Colon (tissue), 2 donors: ENCODE data around the gene GPT2.
"Not testable (repeated sequence)": the region's sequence is repeated elsewhere in the genome, so short reads cannot be mapped to it uniquely, and the experiment has no call there.

Experiments
- FAIRE-seq: peaks from 2 replicates; lab custom pipeline; 2012; peaks lifted over from hg19 to GRCh38; lab: Jason Lieb, UNC
- donor health status: control.
- donor health status: control.

The GPT2 gene

DNA sequence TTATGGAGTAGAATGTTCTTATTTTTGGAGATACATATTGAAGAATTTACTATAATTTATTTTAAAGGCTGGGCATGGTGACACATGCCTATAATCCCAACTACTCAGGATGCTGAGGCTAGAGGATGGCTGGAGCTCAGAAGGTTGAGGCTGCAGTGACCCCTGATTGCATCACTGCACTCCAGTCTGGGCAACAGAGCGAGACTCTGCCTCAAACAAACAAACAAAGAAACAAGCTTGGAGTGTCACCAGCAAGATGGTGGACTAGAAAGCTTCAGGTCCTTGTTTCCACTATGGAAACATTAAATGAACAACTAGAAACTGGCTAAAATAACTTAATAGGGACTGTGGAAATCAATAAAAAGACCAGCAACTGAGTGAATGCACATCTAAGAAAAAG, 17.9 kb upstream of the GPT2 start:
- no peak for FAIRE-seq

DNA sequence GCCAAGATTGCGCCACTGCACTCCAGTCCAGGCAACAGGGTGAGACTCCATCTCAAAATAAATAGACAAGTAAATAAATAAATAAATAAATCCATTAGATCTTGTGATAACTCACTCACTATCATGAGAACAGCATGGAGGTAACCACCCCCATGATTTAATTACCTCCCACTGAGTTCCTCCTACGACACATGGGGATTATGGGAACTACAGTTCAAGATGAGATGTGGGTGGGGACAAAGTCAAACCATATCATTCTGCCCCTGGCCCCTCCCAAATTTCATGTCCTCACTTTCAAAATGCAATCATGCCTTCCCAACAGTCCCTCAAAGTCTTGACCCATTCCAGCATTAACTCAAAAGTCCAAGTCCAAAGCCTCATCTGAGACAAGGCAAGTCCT, 16.7 kb upstream of the GPT2 start:
- not testable (repeated sequence) for FAIRE-seq

DNA sequence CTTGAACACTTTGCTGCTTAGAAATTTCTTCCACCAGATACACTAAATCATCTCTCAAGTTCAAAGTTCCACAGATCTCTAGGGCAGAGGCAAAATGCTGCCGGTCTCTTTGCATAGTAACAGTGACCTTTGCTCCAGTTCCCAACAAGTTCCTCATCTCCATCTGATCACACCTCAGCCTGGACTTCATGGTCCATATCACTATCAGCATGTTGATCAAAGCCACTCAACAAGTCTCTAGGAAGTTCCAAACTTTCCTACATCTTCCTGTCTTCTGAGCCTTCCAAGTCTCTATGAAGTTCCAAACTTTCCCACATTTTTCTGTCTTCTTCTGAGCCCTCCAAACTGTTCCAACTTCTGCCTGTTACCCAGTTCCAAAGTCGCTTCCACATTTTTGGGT, 15.3 kb upstream of the GPT2 start:
- FAIRE-seq, result not testable (repeated sequence)

DNA sequence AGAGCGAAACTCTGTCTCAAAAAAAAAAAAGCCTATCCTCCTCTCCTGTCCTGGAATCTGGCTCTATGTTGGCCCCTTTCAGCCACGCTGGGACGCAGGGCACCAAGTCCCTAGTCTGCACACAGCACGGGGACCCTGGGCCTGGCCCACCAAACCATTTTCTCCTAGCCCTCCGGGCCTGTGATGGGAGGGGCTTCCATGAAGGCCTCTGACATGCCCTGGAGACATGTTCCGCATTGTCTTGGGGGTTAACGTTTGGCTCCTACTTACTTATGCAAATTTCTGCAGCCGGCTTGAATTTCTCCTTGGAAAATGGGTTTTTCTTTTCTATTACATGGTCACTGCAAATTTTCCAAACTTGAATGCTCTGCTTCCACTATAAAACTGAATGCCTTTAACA, 12.6 kb upstream of the GPT2 start:
- FAIRE-seq, result no peak

DNA sequence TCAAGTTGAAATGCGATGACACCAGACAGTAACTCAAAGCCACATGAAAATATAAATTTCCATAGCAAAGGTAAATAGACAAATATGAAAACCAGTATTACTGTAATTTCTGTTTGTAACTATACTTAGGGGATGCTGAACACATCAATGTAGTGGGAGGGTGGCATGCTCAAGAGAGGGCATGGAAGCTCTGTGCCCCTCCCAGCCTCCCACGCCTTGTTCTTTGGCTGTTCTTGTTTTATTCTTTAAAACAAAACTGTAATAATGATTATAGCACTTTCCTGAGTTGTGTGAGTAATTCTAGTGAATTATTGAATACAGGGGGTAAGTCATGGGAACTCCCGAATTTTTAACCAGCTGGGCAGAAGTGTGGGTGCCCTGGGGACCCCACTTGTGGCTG, 11.0 kb upstream of the GPT2 start:
- no peak for FAIRE-seq

DNA sequence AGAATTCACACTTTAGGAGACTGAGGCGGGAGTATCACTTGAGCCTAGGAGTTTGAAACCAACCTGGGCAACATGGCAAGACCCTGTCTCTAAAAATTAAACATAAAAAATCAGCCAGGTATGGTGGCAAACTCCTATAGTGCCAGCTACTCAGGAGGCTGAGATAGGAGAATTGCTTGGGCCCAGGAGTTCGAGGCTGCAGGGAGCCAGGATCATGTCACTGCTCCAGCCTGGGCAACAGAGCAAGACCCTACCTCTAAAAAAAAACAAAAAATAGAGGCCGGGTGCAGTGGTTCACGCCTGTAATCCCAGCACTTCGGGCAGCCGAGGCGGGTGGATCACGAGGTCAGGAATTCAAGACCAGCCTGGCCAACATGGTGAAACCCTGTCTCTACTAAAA, 8.9 kb upstream of the GPT2 start:
- FAIRE-seq, result no peak

DNA sequence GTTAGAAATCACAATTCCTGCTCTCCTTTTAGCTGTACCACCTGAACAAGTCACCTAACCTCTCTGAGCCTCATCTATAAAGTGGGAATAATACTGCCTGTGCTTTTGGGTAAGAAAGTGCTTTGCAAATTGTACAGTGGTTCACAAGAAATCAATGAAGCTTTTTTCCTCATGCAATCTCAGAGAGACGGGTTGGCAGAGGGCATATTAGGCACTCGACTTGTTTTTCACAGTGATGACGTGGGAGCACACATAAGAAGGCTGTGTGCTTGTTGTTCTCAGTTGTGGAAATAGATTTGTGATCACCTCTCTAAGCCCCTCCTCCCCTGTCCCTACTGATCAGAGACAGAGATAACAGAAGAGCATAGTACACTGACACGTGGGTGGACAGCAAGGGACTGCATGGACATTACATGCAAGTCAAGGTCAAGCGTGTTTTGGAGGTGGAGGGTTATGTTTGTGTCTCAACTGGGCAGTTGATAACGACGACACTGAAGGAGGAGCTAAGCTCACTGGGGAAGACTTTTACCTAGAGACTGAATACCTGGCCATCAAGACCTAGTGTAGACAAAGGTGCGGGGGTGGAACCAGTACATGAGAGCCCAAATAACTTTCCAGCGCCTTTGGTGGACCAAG, 1.7 kb upstream of the GPT2 start:
- FAIRE-seq, result no peak

DNA sequence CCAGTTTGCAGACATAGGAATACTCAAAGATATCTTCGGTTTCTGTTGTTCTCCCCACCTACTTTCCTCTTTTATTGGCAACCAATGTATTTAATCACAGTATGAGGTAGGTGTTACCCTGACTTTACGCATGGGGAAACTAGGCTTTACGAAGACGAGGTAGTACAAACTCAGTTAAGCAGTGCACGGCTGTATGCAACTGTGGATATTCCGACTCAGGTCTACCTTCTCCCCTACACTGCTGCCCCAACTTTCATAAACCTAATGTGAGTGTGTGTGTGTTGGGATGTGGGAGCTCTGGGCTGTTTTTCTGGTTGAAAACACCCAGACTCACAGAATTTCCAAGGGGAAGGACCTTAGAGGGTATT, 1.2 kb upstream of the GPT2 start:
- FAIRE-seq, result no peak

DNA sequence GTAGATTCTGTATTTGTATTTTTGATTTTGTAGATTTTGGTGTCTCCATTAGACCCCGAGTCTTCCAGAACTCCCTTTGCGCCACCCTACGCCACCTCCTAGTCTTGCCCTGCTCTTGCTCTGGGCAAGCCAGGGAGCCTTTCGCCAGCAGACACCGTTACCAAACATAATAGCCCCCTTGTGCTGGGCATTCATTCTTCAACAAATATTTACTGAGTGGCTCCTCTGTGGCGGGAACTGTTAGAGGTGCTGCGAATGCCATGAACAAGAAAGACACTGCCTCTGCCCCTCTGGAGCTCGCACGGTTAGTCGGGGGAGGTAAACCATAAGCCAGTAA, 841 bp upstream of the GPT2 start:
- FAIRE-seq, result no peak

DNA sequence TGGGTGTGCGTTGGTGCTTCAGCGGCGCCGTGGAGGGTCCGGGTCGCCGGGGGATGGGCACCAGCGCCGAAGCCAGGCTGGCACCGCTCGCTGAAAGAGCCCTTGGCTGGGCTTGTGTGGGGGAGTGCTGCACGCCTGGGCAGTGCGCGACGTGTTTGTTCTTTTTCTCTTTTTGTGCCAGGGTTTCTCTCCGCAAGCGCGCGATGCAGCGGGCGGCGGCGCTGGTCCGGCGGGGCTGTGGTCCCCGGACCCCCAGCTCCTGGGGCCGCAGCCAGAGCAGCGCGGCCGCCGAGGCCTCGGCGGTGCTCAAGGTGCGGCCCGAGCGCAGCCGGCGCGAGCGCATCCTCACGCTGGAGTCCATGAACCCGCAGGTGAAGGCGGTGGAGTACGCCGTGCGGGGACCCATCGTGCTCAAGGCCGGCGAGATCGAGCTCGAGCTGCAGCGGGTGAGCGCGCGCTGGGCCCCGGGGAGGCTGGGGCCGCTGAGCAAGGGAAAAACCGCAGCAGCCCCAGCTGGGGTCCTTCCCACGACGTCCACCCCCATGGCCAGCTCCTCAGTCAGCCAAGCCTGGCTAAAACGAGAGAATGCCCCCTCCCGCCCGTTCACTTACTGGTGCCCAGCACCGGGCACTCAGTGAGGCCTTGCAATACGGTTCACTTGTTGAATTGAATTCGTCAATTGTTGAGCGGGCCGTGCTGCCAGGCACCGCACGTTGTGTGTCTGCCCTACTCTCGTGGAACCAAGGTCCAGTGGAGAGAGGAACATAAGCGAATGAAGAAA, 541 bp downstream of the GPT2 start:
- FAIRE-seq, result no peak

DNA sequence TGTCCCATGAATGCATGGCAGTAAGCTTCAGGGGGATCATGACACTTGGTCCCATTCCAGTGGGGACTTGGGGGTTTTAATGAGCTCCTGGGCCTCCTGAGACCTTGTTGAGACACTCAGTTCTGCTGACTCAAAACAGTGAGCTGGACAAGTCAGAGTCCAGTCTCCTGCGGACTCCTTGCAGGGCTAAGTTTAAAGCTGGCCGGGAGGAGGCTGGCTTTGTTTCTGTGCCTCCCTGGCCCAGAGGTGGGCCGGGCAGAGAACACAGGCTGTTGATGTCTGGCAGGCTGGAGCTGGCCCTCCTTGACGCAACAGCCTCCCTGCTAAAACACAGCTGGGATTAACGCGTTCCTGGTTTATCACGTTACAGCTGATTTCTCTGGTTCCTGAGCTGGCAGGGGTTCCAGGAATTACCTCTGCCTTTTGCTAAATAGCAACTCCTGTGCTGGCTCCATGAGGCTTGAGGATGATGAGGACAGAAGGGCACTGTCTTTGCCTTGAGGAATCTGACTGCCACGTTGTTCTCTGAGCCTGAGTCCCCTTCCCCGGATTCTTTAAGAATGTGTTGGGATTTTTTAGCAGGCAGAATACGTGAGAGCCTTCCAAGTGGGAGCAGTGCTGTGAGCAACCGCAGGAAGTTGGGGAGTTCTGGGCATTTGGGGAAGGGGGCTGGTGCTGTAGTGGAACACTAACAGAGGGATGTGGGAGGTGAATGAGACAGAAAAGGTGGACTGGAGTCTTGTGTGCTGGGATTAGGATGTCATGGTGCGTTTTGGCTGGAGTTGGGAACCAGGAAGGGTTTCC, 2.0 kb downstream of the GPT2 start:
- FAIRE-seq, result no peak

DNA sequence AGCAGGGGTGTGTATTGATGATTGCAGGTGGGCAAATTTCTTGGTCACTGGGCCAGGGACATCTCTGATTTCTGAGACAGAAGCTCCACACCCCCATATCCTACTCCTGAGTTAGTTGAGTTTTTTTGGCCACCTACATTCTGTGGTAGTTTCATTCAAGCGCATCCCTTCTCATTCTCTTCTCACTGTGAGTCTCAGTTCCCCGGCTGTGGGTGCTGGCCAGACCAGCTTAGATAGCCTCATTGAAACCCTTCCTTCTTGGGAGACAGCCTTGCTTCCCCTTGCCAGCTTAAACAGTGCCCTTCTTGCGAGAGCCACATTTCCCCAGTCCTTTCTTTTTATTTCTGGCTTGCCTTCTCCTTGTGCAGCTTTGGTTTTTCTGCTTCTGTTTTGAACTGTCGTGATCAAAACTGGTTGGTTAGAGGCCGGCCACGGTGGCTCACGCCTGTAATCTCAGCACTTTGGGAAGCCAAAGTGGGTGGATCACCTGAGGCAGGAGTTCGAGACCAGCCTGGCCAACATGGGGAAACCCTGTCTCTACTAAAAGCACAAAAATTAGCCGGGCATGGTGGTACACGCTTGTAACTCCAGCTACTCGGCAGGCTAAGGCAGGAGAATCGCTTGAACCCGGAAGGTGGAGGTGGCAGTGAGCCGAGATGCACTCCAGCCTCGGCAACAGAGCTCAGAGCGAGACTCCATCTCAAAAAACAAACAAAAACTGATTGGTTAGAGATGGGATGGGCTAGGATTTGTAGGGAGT, 2.8 kb downstream of the GPT2 start:
- FAIRE-seq, result no peak

DNA sequence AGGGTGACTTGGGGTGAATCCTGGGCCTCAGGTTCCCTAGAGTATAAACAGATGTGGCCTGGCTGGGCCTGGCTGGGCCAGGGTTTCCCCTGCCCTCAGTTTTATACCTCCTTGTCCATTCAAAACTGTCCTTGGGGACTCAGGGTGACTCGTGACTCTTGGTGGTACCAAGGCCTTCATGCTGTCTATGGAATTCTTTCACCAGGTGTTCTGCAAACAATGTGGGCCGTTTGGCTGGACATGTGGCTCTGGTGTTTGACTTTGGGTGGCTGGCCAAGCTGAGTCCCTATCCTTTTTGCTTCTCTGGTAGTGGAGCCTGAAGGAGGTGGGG, 3.3 kb downstream of the GPT2 start:
- FAIRE-seq, result no peak

DNA sequence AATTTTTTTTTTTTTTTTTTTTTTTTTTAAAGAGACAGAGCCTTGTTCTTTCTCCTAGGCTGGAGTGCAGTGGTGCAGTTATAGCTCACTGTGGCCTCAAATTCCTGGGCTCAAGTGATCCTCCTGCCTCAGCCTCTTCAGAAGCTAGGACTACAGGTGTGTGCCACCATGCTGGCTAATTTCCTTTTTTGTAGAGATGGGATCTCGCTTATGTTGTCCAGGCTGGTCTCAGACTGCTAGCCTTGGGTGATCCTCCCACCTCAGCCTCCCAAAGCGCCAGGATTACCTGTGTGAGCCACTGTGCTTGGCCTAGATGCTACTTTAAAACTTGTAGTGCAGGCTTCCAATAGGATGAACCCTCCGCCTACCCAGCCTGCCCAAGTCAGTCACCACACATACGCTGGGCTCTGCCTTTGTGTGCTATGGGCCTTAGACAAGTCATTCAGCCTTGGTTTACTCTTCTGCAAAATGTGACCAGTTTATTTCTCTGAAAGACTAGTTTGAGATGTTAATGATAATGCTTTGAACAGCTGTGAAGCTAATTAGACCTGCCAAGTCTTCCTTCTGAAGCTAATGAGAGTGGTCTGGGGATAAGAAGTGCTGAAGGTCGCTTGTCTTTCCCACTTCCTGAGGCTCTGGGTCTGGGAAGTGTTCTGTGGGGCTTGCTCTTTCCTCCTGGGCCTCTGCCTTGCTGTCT, 5.2 kb downstream of the GPT2 start:
- FAIRE-seq, result no peak

DNA sequence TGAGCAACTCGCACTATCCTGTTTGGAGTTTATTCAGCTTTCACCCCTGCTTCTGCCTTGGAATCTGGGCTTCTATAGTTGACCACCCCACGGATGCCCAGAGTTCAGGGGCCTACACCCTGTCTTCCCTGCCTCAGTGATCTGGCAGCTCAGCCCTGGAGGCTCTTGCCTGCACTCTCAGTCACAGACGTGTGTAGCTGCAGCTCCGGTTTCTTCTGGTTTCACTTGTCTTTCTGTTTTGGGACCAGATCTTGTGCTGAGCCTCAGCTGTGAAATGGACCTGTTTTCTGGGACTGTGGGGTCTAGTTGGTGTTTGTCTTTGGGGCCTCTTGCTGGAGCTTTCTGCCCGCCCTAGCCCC, 5.8 kb downstream of the GPT2 start:
- no peak for FAIRE-seq

DNA sequence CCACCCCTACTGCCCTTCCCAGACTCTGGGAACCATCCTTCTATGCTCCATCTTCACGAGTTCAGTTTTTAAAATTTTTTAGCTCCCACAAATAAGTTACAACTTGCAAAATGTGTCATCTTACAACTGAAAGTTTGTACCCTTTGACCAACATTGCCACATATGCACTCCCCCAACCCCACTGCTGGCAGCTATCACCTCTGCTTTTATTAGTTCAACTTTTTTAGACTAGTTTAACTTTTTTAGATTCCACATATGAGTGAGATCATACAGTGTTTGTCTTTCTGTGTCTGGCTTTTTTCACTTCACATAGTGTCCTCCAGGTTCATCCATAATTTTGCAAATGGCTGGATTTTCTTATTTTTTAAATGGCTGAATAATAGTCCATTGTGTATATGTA, 7.7 kb downstream of the GPT2 start:
- no peak for FAIRE-seq

DNA sequence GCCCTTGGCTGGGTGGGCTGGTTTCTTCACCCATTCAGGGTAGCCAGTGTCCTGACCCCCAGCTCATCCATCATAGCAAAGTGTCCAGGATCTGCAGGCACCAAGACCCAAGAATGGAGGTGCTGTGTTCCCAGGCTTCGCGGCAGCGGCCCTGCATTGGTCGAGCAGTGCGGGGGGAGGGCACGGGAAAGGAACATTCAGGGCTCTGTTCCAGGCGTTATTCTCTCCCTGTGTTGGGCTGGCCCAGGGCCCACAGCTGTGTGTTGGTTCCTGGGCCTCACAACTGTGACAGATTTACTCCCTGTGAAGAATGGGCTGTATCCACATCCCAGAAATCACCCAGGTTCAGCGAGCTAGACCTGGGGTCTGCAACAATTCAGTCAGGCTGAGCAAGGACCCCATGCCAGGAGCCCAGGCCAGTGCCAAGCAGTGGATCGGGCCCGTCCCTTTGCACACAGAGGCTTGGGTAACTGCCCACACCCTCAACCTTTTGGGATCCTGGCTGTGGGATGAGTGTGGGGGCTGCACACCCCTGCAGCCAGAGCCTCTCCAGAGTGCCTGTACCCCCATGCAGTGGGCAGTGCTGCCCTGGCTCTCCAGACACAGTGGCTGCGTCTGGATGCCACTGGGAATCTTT, 10.0 kb downstream of the GPT2 start:
- FAIRE-seq, result no peak

DNA sequence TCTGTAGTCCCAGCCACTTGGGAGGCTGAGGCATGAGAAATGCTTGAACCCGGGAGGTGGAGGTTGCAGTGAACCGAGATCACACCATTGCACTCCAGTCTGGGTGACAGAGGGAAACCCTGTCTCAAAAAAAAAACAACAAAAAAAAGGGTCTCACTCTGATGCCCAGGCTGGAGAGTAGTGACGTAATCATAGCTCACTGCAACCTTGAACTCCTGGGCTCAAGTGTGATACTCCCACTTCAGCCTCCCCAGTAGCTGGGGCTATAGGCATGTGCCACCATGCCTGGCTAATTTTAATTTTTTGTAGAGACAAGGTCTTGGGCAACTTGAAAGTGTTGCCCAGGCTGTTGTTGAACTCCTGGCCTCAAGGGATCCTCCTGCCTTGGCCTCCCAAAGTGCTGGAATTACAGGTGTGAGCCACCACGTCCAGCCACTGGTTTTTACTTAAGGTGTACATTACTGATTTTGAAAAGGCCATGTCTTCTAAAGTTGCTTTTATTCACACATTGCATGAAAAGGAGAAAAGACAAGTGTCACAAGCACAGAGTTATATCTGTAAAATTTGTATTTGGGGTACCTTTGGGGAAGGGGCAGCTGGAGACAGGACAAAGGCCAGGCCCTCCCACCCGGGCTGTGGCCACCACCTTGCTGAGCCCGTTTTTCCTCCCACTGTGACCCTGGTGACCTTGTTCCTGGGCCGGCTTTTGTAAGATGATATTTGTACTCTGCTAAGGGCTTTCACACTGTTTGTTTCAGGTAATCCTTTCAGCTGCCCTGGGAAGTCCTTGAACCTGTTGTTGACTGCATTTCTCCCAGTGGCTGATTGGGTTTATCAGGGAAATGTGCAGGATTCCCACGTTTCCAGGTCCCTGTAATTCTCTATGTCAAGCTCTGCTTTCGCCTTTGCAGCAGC, 11.5 kb downstream of the GPT2 start:
- FAIRE-seq, result no peak

DNA sequence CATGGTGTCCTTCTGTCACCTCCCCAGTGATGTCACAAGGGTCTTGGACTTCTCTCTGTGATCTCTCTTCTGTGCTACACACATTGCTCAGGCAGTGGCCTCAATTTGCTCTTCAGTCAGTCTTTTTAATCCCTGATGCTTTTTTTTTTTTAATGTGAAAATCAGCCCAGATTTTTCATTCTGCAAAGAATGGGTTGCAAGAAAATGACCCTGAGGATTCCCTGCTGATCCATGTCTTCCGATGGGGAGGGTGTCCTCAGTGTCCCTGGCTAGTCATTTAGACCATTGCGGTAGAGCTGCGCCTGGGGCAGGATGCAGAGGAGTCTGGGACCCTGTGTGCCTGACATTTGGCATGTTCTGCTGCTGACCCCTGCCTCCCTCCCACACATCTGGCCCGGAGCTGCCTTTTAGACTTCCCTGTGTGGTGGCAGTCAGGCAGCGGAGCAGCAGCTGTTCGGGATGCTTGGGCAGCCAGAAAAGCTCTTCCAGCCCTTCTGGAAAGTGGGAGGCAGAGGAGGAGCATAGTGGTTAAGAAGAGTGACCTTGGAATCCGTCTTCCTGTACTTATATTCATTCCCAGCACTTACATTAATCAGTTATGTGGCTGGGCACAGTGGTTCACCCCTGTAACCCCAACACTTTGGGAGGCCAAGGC, 12.3 kb downstream of the GPT2 start:
- no peak for FAIRE-seq

DNA sequence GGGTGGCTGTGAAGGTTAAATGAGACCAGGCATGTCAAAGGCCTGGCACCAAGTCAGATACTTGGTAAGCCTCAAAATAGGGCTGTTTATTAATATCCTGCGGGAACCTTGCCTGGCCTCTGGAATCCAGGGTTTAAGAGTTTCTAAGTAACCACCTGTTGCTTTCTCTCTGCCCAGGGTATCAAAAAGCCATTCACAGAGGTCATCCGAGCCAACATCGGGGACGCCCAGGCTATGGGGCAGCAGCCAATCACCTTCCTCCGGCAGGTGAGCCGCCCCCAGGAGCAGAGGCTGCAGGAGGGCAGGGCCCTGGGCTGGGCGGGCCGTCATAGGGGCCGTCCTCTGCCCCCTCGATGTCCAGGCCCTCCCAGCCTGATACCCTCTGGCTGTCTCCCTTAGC, 13.3 kb downstream of the GPT2 start:
- FAIRE-seq, result no peak
